Measurements from ENCODE around the gene CADM1.

- no peak for TF ChIP-seq POLR2A (IDR thresholded peaks at IDR 0.05; ENCODE audit: low read depth)
- TF ChIP-seq CTCF (IDR thresholded peaks at IDR 0.05), result no peak
- TF ChIP-seq POLR2AphosphoS5 (IDR thresholded peaks at IDR 0.05), result no peak
Observed at GRCh38 chr11:115151010-115151409, 353.2 kb downstream of the CADM1 start.

Measured in esophagus muscularis mucosa (tissue), 3 donors.